NCI-H510A (cell line): Measurements from ENCODE around the gene EGFL7.

Experiments
- DNase-seq: peaks from one replicate; lab custom pipeline; 2025; lab: John Stamatoyannopoulos, UW

EGFL7 gene

GRCh38 chr9:136660971-136661550, 1.7 kb upstream of the EGFL7 start:
- no peak for DNase-seq

DNA sequence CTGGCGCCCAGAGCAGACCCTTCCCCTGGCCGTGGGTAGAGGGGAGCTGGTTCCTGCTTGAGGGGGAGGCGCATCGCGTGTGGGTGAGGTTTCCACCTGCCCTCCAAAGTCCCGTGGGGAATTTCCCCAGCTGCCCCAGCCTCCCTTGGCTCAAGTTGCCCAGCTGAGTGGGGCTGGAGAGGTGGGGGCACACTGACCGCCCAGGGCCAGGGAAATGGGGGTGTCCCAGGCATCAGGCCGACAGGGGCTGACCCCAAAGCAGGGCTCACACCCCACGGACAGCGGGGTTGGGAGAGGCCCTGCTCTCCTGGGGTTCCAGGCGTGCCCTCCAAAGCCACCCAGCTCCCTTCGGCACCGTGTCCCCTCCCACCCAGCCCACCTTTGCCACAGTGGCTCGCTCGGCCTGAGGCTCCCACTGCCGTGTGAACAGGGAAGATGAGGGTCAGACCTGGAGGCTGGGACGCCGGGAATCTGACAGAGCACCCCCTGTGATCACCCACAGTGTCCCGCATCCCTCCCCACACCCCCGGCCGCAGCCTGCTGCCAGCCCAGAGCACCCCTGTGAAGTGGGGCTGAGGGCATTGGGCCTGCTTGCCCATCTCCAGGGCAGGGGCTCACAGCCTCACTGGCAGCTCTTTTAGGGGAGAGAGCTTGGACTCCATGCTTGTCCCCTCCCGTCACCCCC, 933 bp upstream of the EGFL7 start:
- no peak for DNase-seq

GRCh38 chr9:136662326-136662655, 425 bp upstream of the EGFL7 start:
- DNase-seq = no peak

DNA sequence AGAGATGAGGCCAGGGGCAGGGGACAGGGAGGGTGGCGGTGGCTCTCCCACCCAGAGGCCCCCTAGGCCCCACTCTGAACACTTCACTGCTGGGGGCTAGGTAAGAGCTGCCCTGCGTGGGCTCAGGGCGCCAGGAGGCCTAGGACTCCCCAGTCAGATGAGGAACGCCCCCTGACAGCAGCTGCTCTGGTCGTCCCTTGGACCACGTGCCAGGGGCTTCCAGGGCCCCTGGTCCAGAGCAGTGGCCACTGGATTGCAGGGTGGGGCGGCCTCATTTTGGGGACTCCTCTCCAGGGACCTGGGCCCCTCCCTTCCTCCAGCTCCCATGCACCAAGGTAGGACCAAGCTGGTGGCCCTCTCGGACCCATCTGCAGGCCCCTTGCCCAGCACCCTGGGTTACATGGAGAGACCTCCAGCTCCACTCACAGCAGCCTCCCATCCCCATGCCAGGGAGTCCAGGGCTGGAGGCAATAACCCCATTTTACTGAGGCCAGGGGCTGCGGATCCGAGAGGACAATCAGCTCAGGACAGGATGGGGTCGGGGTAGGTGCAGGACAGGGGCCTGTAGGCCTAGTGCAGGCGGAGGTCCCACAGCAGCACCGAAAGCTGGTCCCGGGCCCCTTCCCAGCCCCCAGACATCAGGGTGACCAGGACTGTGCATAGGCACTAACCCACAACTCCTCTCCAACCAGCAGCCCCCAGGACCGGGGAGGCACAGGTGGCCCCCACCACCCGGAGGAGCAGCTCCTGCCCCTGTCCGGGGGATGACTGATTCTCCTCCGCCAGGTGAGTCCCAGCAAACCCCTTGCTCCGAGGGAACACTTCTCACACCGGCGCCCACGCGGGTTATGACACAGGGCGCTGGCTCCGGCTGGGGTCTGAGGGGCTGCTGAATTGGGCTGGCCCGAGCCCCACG, 1.5 kb downstream of the EGFL7 start:
- DNase-seq = no peak

DNA sequence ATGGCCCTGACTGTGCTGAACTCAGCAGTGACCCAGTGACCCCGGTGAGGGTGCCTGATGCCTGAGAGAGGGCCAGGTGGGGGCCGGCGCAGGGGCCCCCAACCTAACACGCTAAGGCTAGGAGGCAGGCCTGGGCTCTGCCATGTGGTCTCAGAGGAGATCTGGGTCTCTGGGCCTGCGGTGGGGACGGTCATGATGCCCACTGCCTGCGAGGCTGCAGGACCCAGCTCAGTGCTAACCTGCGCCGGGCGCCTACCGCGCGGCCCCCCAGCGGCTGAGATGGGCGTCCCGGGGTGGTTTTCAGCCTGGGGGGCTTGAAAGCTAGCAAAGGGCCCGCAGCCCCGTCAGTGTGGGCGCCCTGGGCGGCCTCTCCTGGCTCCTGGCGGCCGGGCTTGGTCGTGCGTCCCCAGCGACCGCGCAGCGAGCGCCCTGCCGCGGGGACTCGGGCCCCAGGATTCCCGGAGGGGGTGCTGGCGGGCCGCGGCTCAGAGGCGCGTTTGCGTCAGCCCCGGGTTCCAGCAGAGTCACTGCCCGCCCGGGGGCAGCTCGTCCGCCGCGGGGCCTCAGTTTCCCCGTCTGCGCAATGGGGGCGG, 2.5 kb downstream of the EGFL7 start:
- DNase-seq = no peak

DNA sequence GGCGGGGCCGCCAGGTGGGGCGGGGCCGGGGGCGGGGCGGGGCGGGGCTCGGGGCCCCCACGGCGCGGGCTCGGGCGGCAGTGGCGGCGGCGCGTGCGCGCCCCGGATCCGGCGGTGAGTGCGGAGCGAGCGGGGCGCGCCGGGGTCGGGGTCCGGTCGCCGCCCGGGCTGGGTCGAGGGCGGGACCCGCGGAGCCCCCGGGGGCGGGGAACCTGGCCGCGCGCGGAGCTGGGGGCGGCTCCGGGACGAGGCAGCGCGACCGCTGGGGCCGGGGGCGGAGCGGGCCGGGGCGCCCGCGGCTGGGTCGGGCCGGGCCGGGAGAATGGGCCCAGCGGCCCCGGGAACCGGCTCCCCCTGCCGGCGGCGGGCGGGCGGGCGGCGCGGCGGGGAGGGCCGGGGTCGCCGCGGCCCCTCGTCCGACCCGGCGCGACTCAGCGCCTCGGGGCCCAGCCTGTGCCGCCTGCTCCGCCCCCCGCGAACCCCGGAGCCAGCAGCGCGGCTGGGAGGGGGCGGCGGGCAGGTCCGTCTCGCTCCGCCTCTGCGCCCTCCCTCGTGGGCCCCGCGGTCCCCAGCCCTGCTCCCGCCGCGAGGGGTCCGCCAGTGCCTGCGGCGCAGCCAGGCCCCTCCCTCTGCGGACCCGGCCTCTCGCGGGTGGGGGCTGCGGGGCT, 3.1 kb downstream of the EGFL7 start:
- no peak for DNase-seq

GRCh38 chr9:136666372-136667213, 3.9 kb downstream of the EGFL7 start:
- no peak for DNase-seq

- no peak for DNase-seq
Observed at GRCh38 chr9:136667214-136667939, 4.7 kb downstream of the EGFL7 start.

GRCh38 chr9:136667940-136668760, 5.4 kb downstream of the EGFL7 start:
- DNase-seq = no peak

GRCh38 chr9:136668983-136669790, 6.5 kb downstream of the EGFL7 start:
- DNase-seq = no peak

DNA sequence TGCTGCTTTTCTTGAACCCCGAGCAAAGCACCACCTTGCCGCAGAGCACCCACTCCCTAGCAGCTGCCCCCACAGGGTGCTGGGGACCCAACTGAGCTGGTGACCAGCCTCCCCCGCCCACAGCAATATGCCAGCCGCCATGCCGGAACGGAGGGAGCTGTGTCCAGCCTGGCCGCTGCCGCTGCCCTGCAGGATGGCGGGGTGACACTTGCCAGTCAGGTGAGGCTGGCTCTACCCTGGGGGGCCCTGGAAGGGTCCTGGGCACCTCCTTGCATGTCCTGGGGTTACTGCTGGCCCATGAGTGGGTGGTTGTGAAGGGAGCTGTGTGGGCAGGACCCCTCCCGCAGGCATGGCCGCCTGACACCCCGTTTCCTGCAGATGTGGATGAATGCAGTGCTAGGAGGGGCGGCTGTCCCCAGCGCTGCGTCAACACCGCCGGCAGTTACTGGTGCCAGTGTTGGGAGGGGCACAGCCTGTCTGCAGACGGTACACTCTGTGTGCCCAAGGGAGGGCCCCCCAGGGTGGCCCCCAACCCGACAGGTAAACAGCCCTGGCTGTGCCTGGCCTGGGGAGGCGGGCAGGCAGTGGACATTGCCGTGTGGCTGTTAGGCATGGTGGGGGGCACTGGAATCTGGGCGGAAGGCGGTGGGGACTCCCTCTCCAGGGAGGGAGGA, 7.2 kb downstream of the EGFL7 start:
- no peak for DNase-seq

DNA sequence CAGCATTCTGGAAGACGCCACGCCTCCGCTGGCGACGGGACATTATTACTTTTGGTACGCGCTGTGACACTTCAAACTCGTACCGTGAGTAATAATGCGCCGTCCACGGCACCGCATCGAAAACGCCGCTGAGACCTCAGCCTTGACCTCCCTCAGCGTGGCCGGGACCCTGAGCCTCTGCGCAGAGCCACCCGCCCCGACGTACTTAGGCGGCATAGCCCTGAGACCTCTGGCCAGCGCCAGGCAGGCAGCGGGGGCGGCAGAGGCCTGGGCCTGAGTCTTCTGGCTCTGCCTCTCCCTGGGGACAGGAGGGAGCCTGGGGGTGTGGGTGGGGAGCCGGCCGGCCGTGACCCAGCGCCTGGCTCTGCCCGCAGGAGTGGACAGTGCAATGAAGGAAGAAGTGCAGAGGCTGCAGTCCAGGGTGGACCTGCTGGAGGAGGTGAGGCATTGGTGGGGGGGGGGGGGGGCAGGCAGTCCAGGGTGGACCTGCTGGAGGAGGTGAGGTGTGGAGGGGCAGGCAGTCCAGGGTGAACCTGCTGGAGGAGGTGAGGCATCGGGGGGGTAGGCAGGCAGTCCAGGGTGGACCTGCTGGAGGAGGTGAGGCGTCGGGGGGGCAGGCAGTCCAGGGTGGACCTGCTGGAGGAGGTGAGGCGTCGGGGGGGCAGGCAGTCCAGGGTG, 8.0 kb downstream of the EGFL7 start:
- no peak for DNase-seq

DNA sequence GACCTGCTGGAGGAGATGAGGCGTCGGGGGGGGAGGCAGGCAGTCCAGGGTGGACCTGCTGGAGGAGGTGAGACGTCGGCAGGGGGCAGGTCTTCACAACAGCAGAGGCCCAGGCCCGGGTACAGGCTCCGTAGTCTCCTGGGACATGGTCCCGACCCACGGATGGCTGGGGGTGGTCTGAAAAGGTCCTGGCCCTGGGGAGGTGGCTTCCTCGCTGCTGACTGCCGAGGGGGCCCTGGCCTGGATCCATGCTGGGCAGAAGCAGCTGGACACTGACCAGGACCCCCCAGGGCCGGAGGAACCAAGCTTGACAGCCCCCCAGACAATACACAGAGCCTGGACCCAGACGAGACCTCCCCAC, 8.5 kb downstream of the EGFL7 start:
- DNase-seq = no peak

DNA sequence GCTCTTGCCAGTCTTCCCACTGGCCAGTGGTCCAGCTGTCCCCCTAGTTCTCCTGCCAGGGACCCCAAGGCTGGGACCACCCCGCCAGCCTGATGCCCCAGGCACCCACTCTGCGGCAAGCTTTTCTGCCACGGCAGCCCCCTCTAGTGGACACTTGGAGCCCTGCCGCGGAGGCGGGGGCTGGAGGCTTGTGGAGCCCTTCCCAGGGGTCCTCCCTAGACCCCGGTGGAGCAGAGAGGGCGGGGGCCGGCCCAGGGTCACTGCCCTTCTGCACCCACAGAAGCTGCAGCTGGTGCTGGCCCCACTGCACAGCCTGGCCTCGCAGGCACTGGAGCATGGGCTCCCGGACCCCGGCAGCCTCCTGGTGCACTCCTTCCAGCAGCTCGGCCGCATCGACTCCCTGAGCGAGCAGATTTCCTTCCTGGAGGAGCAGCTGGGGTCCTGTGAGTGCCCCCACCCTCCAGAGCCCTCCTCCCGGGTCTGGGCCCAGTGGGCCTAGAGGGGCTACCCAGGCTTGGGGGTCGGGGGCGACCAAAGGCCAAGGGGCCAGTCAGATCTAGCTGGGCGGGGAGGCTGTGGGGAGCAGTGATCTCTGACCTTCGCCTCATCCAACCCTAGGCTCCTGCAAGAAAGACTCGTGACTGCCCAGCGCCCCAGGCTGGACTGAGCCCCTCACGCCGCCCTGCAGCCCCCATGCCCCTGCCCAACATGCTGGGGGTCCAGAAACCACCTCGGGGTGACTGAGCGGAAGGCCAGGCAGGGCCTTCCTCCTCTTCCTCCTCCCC, 9.1 kb downstream of the EGFL7 start:
- DNase-seq = no peak

DNA sequence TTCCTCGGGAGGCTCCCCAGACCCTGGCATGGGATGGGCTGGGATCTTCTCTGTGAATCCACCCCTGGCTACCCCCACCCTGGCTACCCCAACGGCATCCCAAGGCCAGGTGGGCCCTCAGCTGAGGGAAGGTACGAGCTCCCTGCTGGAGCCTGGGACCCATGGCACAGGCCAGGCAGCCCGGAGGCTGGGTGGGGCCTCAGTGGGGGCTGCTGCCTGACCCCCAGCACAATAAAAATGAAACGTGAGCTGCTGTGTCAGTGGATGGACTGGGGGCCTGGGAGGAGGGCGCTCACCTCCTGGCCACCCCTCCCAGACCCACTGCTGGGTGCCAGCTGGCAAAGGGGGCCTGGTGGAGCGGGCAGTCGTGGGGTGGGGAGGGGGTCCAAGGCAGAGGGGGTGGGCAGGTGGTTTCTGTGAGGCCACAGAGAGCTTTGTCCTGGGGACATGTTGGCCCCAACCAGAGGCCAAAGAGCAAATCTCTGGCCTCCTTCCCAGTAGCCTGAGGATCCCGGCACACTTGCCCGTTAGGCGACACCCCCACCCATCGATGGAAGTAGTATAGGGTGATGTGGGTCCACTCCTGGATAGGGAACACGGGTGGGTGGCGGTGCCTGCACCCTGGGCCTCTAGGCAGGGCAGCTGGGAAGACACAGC, 9.8 kb downstream of the EGFL7 start:
- no peak for DNase-seq
